ENCODE results near the gene SLC6A17.

SLC6A17 gene

GRCh38 chr1:110223127-110223526, 72.8 kb downstream of the SLC6A17 start:
- no peak overlapping the region for H3K4me3 ChIP-seq (ENCODE audit: low read depth in 1 of 2, low read length in 1 of 2)
- no peak for TF ChIP-seq CTCF (IDR thresholded peaks at IDR 0.05)

GRCh38 chr1:110223581-110223980, 73.3 kb downstream of the SLC6A17 start:
- Histone ChIP-seq H3K27me3 (no peaks in the 10 kb centered on the region), H3K9me3 (no peaks in the 10 kb centered on the region), H3K4me3 (ENCODE audit: low read depth in 1 of 2, low read length in 1 of 2) (no peak overlapping the region), H3K4me1 (ENCODE audit: control insufficient read depth in 1 of 2, insufficient read depth in 1 of 2, low read depth in 1 of 2, low read length in 1 of 2) (no peaks in the 10 kb centered on the region), H3K36me3 (peaks cover 9% of the 10 kb centered on the region), H3K27ac (no peak overlapping the region)
- TF ChIP-seq CTCF (IDR thresholded peaks at IDR 0.05): no peak

More at GRCh38 chr1:110223127-110223526, 72.8 kb downstream of the SLC6A17 start:
- no peak overlapping the region for H3K27ac ChIP-seq
- no peaks in the 10 kb centered on the region for H3K9me3 ChIP-seq
- H3K36me3 ChIP-seq: peaks cover 9% of the 10 kb centered on the region
- no peaks in the 10 kb centered on the region for H3K27me3 ChIP-seq
- no peaks in the 10 kb centered on the region for H3K4me1 ChIP-seq (ENCODE audit: control insufficient read depth in 1 of 2, insufficient read depth in 1 of 2, low read depth in 1 of 2, low read length in 1 of 2)

GRCh38 chr1:110224240-110224995, 74.1 kb downstream of the SLC6A17 start:
- Histone ChIP-seq H3K27me3 (no peaks in the 10 kb centered on the region), H3K36me3 (peaks cover 9% of the 10 kb centered on the region), H3K4me3 (ENCODE audit: low read depth in 1 of 2, low read length in 1 of 2) (no peak overlapping the region), H3K27ac (no peak overlapping the region), H3K4me1 (ENCODE audit: control insufficient read depth in 1 of 2, insufficient read depth in 1 of 2, low read depth in 1 of 2, low read length in 1 of 2) (peaks cover 5 to 7% of the 10 kb centered on the region in 2 experiments), H3K9me3 (no peaks in the 10 kb centered on the region)
- TF ChIP-seq CTCF (IDR thresholded peaks at IDR 0.05): no peak

GRCh38 chr1:110225212-110225611, 74.9 kb downstream of the SLC6A17 start:
- H3K27ac ChIP-seq: no peak overlapping the region
- H3K36me3 ChIP-seq: peaks cover 9% of the 10 kb centered on the region
- TF ChIP-seq CTCF (IDR thresholded peaks at IDR 0.05): no peak
- H3K27me3 ChIP-seq: no peaks in the 10 kb centered on the region
- H3K9me3 ChIP-seq: no peaks in the 10 kb centered on the region
- H3K4me1 ChIP-seq (ENCODE audit: control insufficient read depth in 1 of 2, insufficient read depth in 1 of 2, low read depth in 1 of 2, low read length in 1 of 2): peaks cover 12 to 15% of the 10 kb centered on the region in 2 experiments
- no peak overlapping the region for H3K4me3 ChIP-seq (ENCODE audit: low read depth in 1 of 2, low read length in 1 of 2)

GRCh38 chr1:110225756-110226404, 75.6 kb downstream of the SLC6A17 start:
- peaks cover 9% of the 10 kb centered on the region for H3K36me3 ChIP-seq
- H3K27me3 ChIP-seq: no peaks in the 10 kb centered on the region
- H3K9me3 ChIP-seq: no peaks in the 10 kb centered on the region
- H3K4me1 ChIP-seq (ENCODE audit: control insufficient read depth in 1 of 2, insufficient read depth in 1 of 2, low read depth in 1 of 2, low read length in 1 of 2): peaks cover 19 to 22% of the 10 kb centered on the region in 2 experiments
- TF ChIP-seq CTCF (IDR thresholded peaks at IDR 0.05): no peak
- H3K4me3 ChIP-seq (ENCODE audit: low read depth in 1 of 2, low read length in 1 of 2): no peak overlapping the region
- no peak overlapping the region for H3K27ac ChIP-seq
